ENCODE results near the gene CHMP2A.

DNA sequence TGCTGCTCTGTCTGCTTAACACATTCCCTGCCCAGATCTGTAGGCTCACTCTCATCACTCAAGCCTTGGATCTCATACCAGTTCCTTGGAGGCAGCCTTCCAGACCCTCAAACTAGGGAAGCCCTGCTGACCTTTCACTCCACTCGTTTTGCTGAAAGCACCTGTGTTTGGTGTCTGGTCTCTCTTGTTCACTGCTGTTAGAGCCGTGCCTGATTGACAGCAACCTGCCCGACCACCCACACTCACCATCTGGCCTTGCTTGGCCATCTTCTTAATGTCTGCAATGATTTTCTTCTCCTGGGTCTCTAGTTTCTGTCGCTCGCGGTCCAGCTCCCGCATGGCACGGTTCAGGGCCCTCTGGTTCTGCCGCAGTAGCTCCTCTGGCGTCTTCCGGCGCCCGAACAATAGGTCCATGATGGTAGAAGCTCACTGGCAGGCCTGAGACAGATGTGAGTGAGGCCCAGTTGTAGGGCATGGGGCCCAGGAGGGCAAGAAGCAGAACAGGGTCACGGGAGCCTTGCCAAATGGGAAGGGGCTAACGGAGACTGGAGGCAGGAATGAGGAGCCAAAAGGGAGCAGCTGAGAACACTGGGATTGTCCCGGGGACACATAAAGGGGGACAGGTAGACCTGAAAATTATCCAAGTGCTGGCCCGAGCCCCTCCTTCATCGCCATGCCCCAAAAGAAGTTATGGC, 959 bp downstream of the CHMP2A start:
- TF ChIP-seq CTCF (conservative IDR thresholded peaks at IDR 0.05; ENCODE audit: low read length) (no peak), EZH2phosphoT487 (IDR thresholded peaks at IDR 0.05; ENCODE audit: borderline replicate concordance, low read depth, low read length) (no peak)

Measured in OCI-LY7 (cell line).